B cell (primary cell): ENCODE measurements around the gene CCM2. TPM values are rescaled to one million over a fixed set of nuclear protein-coding genes. Genes with fewer than 3 reads are reported as not detected.

Experiments used
- ATAC-seq: fragments of 200-7000 bp; cut with Tn5 transposase; one replicate; pipeline ENCODE4 v1.10.0; 2021; ENCODE audit warnings: low read depth, mild to moderate bottlenecking, moderate number of reproducible peaks, moderate library complexity
- CTCF ChIA-PET: fragments of 350-600 bp; sonication (Branson Sonifier 250); formaldehyde crosslinking; loops from one replicate; lab custom pipeline; 2021; ENCODE audit warnings: antibody characterized with exemption, inconsistent platforms; lab: Charles Lee
- POLR2A ChIA-PET: fragments of 350-600 bp; sonication (Branson Sonifier 250); formaldehyde crosslinking; loops from one replicate; lab custom pipeline; 2021; ENCODE audit warnings: antibody characterized with exemption; lab: Charles Lee
- DNase-seq: peaks from one replicate; pipeline ENCODE4 v3.0.0; 2013
- H2AFZ ChIP-seq: 2 replicates; pipeline ENCODE4 v1.6.1; 2012; ENCODE audit warnings: mild to moderate bottlenecking, low read depth, low read length; ENCODE audit not compliant: insufficient read depth, poor library complexity, severe bottlenecking
- H3K27ac ChIP-seq, 2 donors: 1 replicate in 1 of 2; 2 replicates in 1 of 2; pipeline ENCODE4 v1.5.1; 2012 to 2013; ENCODE audit warnings: low read length in 2 of 2, mild to moderate bottlenecking in 2 of 2, moderate library complexity in 1 of 2
- H3K27me3 ChIP-seq, 4 experiments: fragments of 200-600 bp in 1 of 4; sonication (generic) in 1 of 4; replicated peaks in 1 of 4; 1 replicate in 2 of 4; 2 replicates in 2 of 4; pipeline versions ENCODE4 v1.6.1 to v1.7.0; 2013 to 2016; ENCODE audit warnings: low read length in 3 of 4, mild to moderate bottlenecking in 2 of 4, mixed read lengths in 1 of 4, moderate library complexity in 1 of 4; ENCODE audit not compliant: insufficient read depth in 4 of 4, control insufficient read depth in 3 of 4; ENCODE audit errors: control extremely low read depth in 1 of 4
- H3K36me3 ChIP-seq, 2 experiments: replicated peaks in 1 of 2; 1 replicate in 1 of 2; 2 replicates in 1 of 2; pipeline versions ENCODE4 v1.6.1 to v1.7.1; 2013; ENCODE audit warnings: low read length in 1 of 2; ENCODE audit not compliant: insufficient read depth in 2 of 2, control insufficient read depth in 1 of 2; ENCODE audit errors: control extremely low read depth in 1 of 2, extremely low read depth in 1 of 2
- H3K4me1 ChIP-seq, 2 donors: fragments of 200-600 bp in 1 of 2; sonication (generic) in 1 of 2; 1 replicate in 1 of 2; 2 replicates in 1 of 2; pipeline versions ENCODE4 v1.5.1 to v1.6.1; 2013 to 2017; ENCODE audit warnings: low read length in 2 of 2; ENCODE audit not compliant: control insufficient read depth in 2 of 2, insufficient read depth in 2 of 2
- H3K4me2 ChIP-seq: replicated peaks from 2 replicates; pipeline ENCODE3; 2012; ENCODE audit warnings: mild to moderate bottlenecking, low read depth, low read length; ENCODE audit not compliant: poor library complexity, severe bottlenecking
- H3K4me3 ChIP-seq, 5 experiments: fragments of 200-600 bp in 1 of 5; sonication (generic) in 1 of 5; 1 replicate in 3 of 5; 2 replicates in 2 of 5; pipeline versions ENCODE4 v1.5.1 to v1.7.0; 2011 to 2016; ENCODE audit warnings: low read length in 4 of 5, mild to moderate bottlenecking in 4 of 5, low read depth in 2 of 5, control low read depth in 1 of 5, moderate library complexity in 1 of 5; ENCODE audit not compliant: insufficient read depth in 1 of 5; ENCODE audit errors: control extremely low read depth in 1 of 5, extremely low read depth in 1 of 5
- H3K79me2 ChIP-seq: fragments of 200-600 bp; sonication (generic); one replicate; pipeline ENCODE4 v1.6.0; 2016; ENCODE audit warnings: low read length; ENCODE audit not compliant: control insufficient read depth, insufficient read depth
- H3K9ac ChIP-seq: fragments of 200-600 bp; sonication (generic); 2 replicates; pipeline ENCODE4 v1.6.1; 2017; ENCODE audit warnings: mild to moderate bottlenecking, low read length, moderate library complexity
- H3K9me3 ChIP-seq, 3 donors: one replicate each; pipeline versions ENCODE4 v1.6.1 to v1.7.1; 2013; ENCODE audit warnings: low read length in 2 of 3; ENCODE audit not compliant: control insufficient read depth in 2 of 3, insufficient read depth in 1 of 3; ENCODE audit errors: control extremely low read depth in 1 of 3
- H4K20me1 ChIP-seq: 2 replicates; pipeline ENCODE4 v1.6.0; 2012; ENCODE audit warnings: mild to moderate bottlenecking, low read length; ENCODE audit not compliant: insufficient read depth, control insufficient read depth, poor library complexity, severe bottlenecking
- H3K27ac Mint-ChIP-seq: one replicate; pipeline ENCODE4 v1.8.0; 2021; ENCODE audit warnings: mixed read lengths
- H3K27me3 Mint-ChIP-seq: one replicate; pipeline ENCODE4 v1.8.0; 2021; ENCODE audit warnings: mixed read lengths
- H3K4me1 Mint-ChIP-seq: one replicate; pipeline ENCODE4 v1.8.0; 2021; ENCODE audit warnings: mixed read lengths
- H3K4me3 Mint-ChIP-seq: one replicate; pipeline ENCODE4 v1.8.0; 2021; ENCODE audit warnings: mixed read lengths
- H3K9me3 Mint-ChIP-seq: one replicate; pipeline ENCODE4 v1.8.0; 2022; ENCODE audit warnings: mixed read lengths; ENCODE audit not compliant: insufficient read depth
- CTCF ChIP-seq: fragments of 200-600 bp; IDR thresholded peaks from one replicate; pipeline ENCODE4 v1.8.0; 2022; ENCODE audit warnings: antibody characterized with exemption, mild to moderate bottlenecking
- EZH2 ChIP-seq: IDR thresholded peaks from 2 replicates; pipeline ENCODE4 v1.6.1; 2012; ENCODE audit warnings: borderline replicate concordance, low read depth, mild to moderate bottlenecking, moderate library complexity, low read length; ENCODE audit not compliant: insufficient read depth, poor library complexity, severe bottlenecking
- WGBS: methylation state at CpG from one replicate; pipeline ENCODE4 v1.1.5; 2013; ENCODE audit warnings: missing lambda C conversion rate; ENCODE audit not compliant: insufficient coverage; 5-methylcytosine and 5-hydroxymethylcytosine counted together
- intact Hi-C: fragments of 100-400 bp; cut with micrococcal nuclease; formaldehyde crosslinking; loops from one replicate; pipeline ENCODE4 v1.10.0; 2022
- polyA plus RNA-seq: library from polyadenylated mRNA; depleted of rRNA; stranded (reverse); fragments of >200 nt; gene quantifications from 2 replicates; pipeline ENCODE4 v1.2.3, GENCODE V29; 2012
- total RNA-seq, 2 donors: library from RNA; stranded (reverse); fragments of 120-200 nt in 1 of 2; gene quantifications; 1 replicate in 1 of 2; 2 replicates in 1 of 2; pipeline versions ENCODE4 v1.2.3 to v1.2.4, GENCODE V29; 2013 to 2022

Gene CCM2
- total and polyA plus RNA-seq, 2 donors (not counting 1 experiment from before 2014, with no cell fraction given): 150 to 201 TPM

- POLR2A ChIA-PET: no interaction called here
- Histone ChIP-seq H2AFZ (no peak overlapping the region), H3K4me1 (peaks cover 0 to under 1% of the 10 kb centered on the region in 2 donors), H3K36me3 (peaks cover 0 to 76% of the 10 kb centered on the region in 2 experiments), H3K4me2 (no peak overlapping the region), H3K4me3 (no peak overlapping the region), H4K20me1 (peaks cover 62% of the 10 kb centered on the region), H3K9me3 (no peaks in the 10 kb centered on the region), H3K9ac (no peak overlapping the region), H3K27ac (no peak overlapping the region), H3K27me3 (no peaks in the 10 kb centered on the region), H3K79me2 (peaks cover 35% of the 10 kb centered on the region)
- no peak for ATAC-seq
- CTCF ChIA-PET: interaction anchor here (0.8 kb wide), 1 partner anchor 34 kb away, joined by 4 read pairs; no protein-coding TSS in a partner anchor
- WGBS: 94% methylated on average over 12 of the region's 12 CpGs
- Mint-ChIP-seq H3K9me3 (no peaks in the 10 kb centered on the region), H3K27ac (no peak overlapping the region), H3K4me1 (peaks cover 3% of the 10 kb centered on the region), H3K4me3 (no peak overlapping the region), H3K27me3 (no peaks in the 10 kb centered on the region)
- no peak for TF ChIP-seq EZH2
- TF ChIP-seq CTCF: no peak
- intact Hi-C loops: no loop called here
- DNase-seq: no peak
Measured at GRCh38 chr7:45101748-45102147, 101.7 kb downstream of the CCM2 start.

- Mint-ChIP-seq H3K27ac (no peak overlapping the region), H3K9me3 (no peaks in the 10 kb centered on the region), H3K27me3 (no peaks in the 10 kb centered on the region), H3K4me3 (no peak overlapping the region), H3K4me1 (peaks cover 13% of the 10 kb centered on the region)
- Histone ChIP-seq H4K20me1 (peaks cover 75% of the 10 kb centered on the region), H3K27ac (no peak overlapping the region), H3K9me3 (no peaks in the 10 kb centered on the region), H3K36me3 (peaks cover 0 to 89% of the 10 kb centered on the region in 2 experiments), H3K9ac (no peak overlapping the region), H3K27me3 (no peaks in the 10 kb centered on the region), H3K4me2 (no peak overlapping the region), H2AFZ (no peak overlapping the region), H3K79me2 (peaks cover 48% of the 10 kb centered on the region), H3K4me1 (peaks cover 4 to 10% of the 10 kb centered on the region in 2 donors), H3K4me3 (no peak overlapping the region)
- DNase-seq (no peak), ATAC-seq (no peak)
- TF ChIP-seq EZH2: no peak
- no peak for TF ChIP-seq CTCF
- 88% methylated on average over 11 of the region's 14 CpGs for WGBS
- ChIA-PET CTCF (no interaction called here), POLR2A (interaction anchor here (0.7 kb wide), 1 partner anchor 77 kb away, joined by 3 read pairs; no protein-coding TSS in a partner anchor)
- intact Hi-C loops: no loop called here
Measured at GRCh38 chr7:45102785-45103712, 103.0 kb downstream of the CCM2 start.
